ENCODE measurements around the gene MTHFD2L. TPM values are rescaled to one million over a fixed set of nuclear protein-coding genes. Genes with fewer than 3 reads are reported as not detected.
"Not testable (repeated sequence)": the region's sequence is repeated elsewhere in the genome, so short reads cannot be mapped to it uniquely, and the experiment has no call there.

Gene MTHFD2L
- total RNA-seq, 8 experiments from 2014 or later, result 11.7 to 30.7 (median 22.4) TPM

GRCh38 chr4:74206088-74206825, 48.3 kb downstream of the MTHFD2L start:
- in situ Hi-C loops (cut with MboI; ENCODE audit: low pct_unique_long_range_greater_than_20kb in 2 of 9, low sequenced_read_pairs in 9 of 9, unreplicated experiment in 9 of 9), result no loop called here
- ATAC-seq (replicated peaks in 6 of 8), result peak in 2 of 8 experiments; percentile 49 to 70
- WGBS, 10 experiments, result 18 to 100% (median 76%) methylated on average over 1 to 3 of the region's 3 CpGs; no CpG with 5 or more reads in 3 of the 10 experiments
- Histone ChIP-seq H3K4me3 (no peak overlapping the region), H3K4me1 (replicated peaks in 1 of 2) (no peaks in the 10 kb centered on the region), H3K27ac (no peak overlapping the region)

GRCh38 chr4:74214457-74215159, 56.7 kb downstream of the MTHFD2L start:
- not testable (repeated sequence) for H3K27ac ChIP-seq
- 20 to 100% (median 88%) methylated on average over 1 to 7 of the region's 7 CpGs; no CpG with 5 or more reads in 2 of the 10 experiments for WGBS, 10 experiments
- peak in 3 of 8 experiments; percentile 25 to 76 (median 28) for ATAC-seq (replicated peaks in 6 of 8)

GRCh38 chr4:74215236-74215635, 57.3 kb downstream of the MTHFD2L start:
- H3K27ac ChIP-seq; H3K4me1 ChIP-seq (replicated peaks in 1 of 2); ATAC-seq (replicated peaks in 6 of 8); in situ Hi-C loops (cut with MboI; ENCODE audit: low pct_unique_long_range_greater_than_20kb in 2 of 9, low sequenced_read_pairs in 9 of 9, unreplicated experiment in 9 of 9); H3K4me3 ChIP-seq: not testable (repeated sequence)
- 83 to 100% (median 95%) methylated on average over 1 to 5 of the region's 7 CpGs; no CpG with 5 or more reads in 4 of the 10 experiments for WGBS, 10 experiments

More at GRCh38 chr4:74214457-74215159, 56.7 kb downstream of the MTHFD2L start:
- H3K4me3 ChIP-seq; in situ Hi-C loops (cut with MboI; ENCODE audit: low pct_unique_long_range_greater_than_20kb in 2 of 9, low sequenced_read_pairs in 9 of 9, unreplicated experiment in 9 of 9); H3K4me1 ChIP-seq (replicated peaks in 1 of 2): not testable (repeated sequence)

GRCh38 chr4:74217365-74217764, 59.4 kb downstream of the MTHFD2L start:
- WGBS, 10 experiments, result 23 to 100% (median 91%) methylated on average over 1 to 3 of the region's 3 CpGs
- Histone ChIP-seq H3K4me1 (replicated peaks in 1 of 2) (peaks cover 0 to 2% of the 10 kb centered on the region in 2 donors), H3K27ac (no peak overlapping the region), H3K4me3 (no peak overlapping the region)
- in situ Hi-C loops (cut with MboI; ENCODE audit: low pct_unique_long_range_greater_than_20kb in 2 of 9, low sequenced_read_pairs in 9 of 9, unreplicated experiment in 9 of 9), result no loop called here
- ATAC-seq (replicated peaks in 6 of 8), result no peak

- no peak overlapping the region for H3K4me3 ChIP-seq
- H3K4me1 ChIP-seq (replicated peaks in 1 of 2), result peaks cover 0 to 2% of the 10 kb centered on the region in 2 donors
- 0 to 100% (median 91%) methylated on average over 1 to 4 of the region's 4 CpGs; no CpG with 5 or more reads in 1 of the 10 experiments for WGBS, 10 experiments
- no peak overlapping the region for H3K27ac ChIP-seq
- in situ Hi-C loops (cut with MboI; ENCODE audit: low pct_unique_long_range_greater_than_20kb in 2 of 9, low sequenced_read_pairs in 9 of 9, unreplicated experiment in 9 of 9), result no loop called here
- peak in 1 of 8 experiments; percentile 33 for ATAC-seq (replicated peaks in 6 of 8)
Observed at GRCh38 chr4:74218201-74218600, 60.3 kb downstream of the MTHFD2L start.

- in situ Hi-C loops (cut with MboI; ENCODE audit: low pct_unique_long_range_greater_than_20kb in 2 of 9, low sequenced_read_pairs in 9 of 9, unreplicated experiment in 9 of 9), result no loop called here
- H3K4me1 ChIP-seq (replicated peaks in 1 of 2), result peaks cover 0 to 2% of the 10 kb centered on the region in 2 donors
- WGBS, 10 experiments, result 55 to 100% (median 74%) methylated on average over 1 to 2 of the region's 2 CpGs
- peak in 3 of 8 experiments; percentile 52 to 64 (median 60) for ATAC-seq (replicated peaks in 6 of 8)
- H3K4me3 ChIP-seq, result no peak overlapping the region
- no peak overlapping the region for H3K27ac ChIP-seq
Observed at GRCh38 chr4:74219240-74219639, 61.3 kb downstream of the MTHFD2L start.

GRCh38 chr4:74223098-74223497, 65.2 kb downstream of the MTHFD2L start:
- ATAC-seq (replicated peaks in 6 of 8), result no peak
- in situ Hi-C loops (cut with MboI; ENCODE audit: low pct_unique_long_range_greater_than_20kb in 2 of 9, low sequenced_read_pairs in 9 of 9, unreplicated experiment in 9 of 9), result no loop called here

GRCh38 chr4:74223801-74224200, 65.9 kb downstream of the MTHFD2L start:
- in situ Hi-C loops (cut with MboI; ENCODE audit: low pct_unique_long_range_greater_than_20kb in 2 of 9, low sequenced_read_pairs in 9 of 9, unreplicated experiment in 9 of 9), result no loop called here
- no peak overlapping the region for H3K27ac ChIP-seq

More at GRCh38 chr4:74223098-74223497, 65.2 kb downstream of the MTHFD2L start:
- WGBS, 10 experiments, result 80 to 100% (median 100%) methylated on average over 1 to 2 of the region's 2 CpGs; no CpG with 5 or more reads in 3 of the 10 experiments
- Histone ChIP-seq H3K4me3 (no peak overlapping the region), H3K27ac (no peak overlapping the region), H3K4me1 (replicated peaks in 1 of 2) (no peaks in the 10 kb centered on the region)

GRCh38 chr4:74228691-74229640, 71.0 kb downstream of the MTHFD2L start:
- no peak overlapping the region for H3K4me3 ChIP-seq
- in situ Hi-C loops (cut with MboI; ENCODE audit: low pct_unique_long_range_greater_than_20kb in 2 of 9, low sequenced_read_pairs in 9 of 9, unreplicated experiment in 9 of 9), result no loop called here
- ATAC-seq (replicated peaks in 6 of 8), result peak in 4 of 8 experiments; percentile 24 to 88 (median 69)
- no peak overlapping the region for H3K27ac ChIP-seq
- 21 to 100% (median 58%) methylated on average over 1 to 4 of the region's 4 CpGs; no CpG with 5 or more reads in 1 of the 10 experiments for WGBS, 10 experiments
- no peaks in the 10 kb centered on the region for H3K4me1 ChIP-seq (replicated peaks in 1 of 2)

More at GRCh38 chr4:74223801-74224200, 65.9 kb downstream of the MTHFD2L start:
- 29 to 100% (median 95%) methylated on average over 1 of the region's 1 CpG; no CpG with 5 or more reads in 4 of the 10 experiments for WGBS, 10 experiments
- Histone ChIP-seq H3K4me1 (replicated peaks in 1 of 2) (no peaks in the 10 kb centered on the region), H3K4me3 (no peak overlapping the region)
- ATAC-seq (replicated peaks in 6 of 8), result peak in 2 of 8 experiments; percentile 29 to 32

GRCh38 chr4:74230902-74231499, 73.1 kb downstream of the MTHFD2L start:
- 0 to 97% (median 84%) methylated on average over 2 to 6 of the region's 7 CpGs for WGBS, 10 experiments

GRCh38 chr4:74235135-74235534, 77.2 kb downstream of the MTHFD2L start:
- no peak for ATAC-seq (replicated peaks in 6 of 8)
- no peak overlapping the region for H3K27ac ChIP-seq
- no peak overlapping the region for H3K4me3 ChIP-seq
- H3K4me1 ChIP-seq (replicated peaks in 1 of 2), result no peaks in the 10 kb centered on the region
- in situ Hi-C loops (cut with MboI; ENCODE audit: low pct_unique_long_range_greater_than_20kb in 2 of 9, low sequenced_read_pairs in 9 of 9, unreplicated experiment in 9 of 9), result no loop called here

More at GRCh38 chr4:74230902-74231499, 73.1 kb downstream of the MTHFD2L start:
- Histone ChIP-seq H3K4me3 (no peak overlapping the region), H3K4me1 (replicated peaks in 1 of 2) (no peaks in the 10 kb centered on the region), H3K27ac (no peak overlapping the region)
- in situ Hi-C loops (cut with MboI; ENCODE audit: low pct_unique_long_range_greater_than_20kb in 2 of 9, low sequenced_read_pairs in 9 of 9, unreplicated experiment in 9 of 9), result no loop called here
- ATAC-seq (replicated peaks in 6 of 8), result peak in 3 of 8 experiments; percentile 70 to 91 (median 87)

- ATAC-seq (replicated peaks in 6 of 8), result no peak
- H3K4me3 ChIP-seq, result no peak overlapping the region
- in situ Hi-C loops (cut with MboI; ENCODE audit: low pct_unique_long_range_greater_than_20kb in 2 of 9, low sequenced_read_pairs in 9 of 9, unreplicated experiment in 9 of 9), result no loop called here
- no peaks in the 10 kb centered on the region for H3K4me1 ChIP-seq (replicated peaks in 1 of 2)
- 20 to 100% (median 63%) methylated on average over 1 to 3 of the region's 3 CpGs for WGBS, 10 experiments
- H3K27ac ChIP-seq, result no peak overlapping the region
Observed at GRCh38 chr4:74237425-74237966, 79.6 kb downstream of the MTHFD2L start.

Measured in motor neuron (in vitro differentiated cells).